ENCODE measurements around the gene IFI16.

DNA sequence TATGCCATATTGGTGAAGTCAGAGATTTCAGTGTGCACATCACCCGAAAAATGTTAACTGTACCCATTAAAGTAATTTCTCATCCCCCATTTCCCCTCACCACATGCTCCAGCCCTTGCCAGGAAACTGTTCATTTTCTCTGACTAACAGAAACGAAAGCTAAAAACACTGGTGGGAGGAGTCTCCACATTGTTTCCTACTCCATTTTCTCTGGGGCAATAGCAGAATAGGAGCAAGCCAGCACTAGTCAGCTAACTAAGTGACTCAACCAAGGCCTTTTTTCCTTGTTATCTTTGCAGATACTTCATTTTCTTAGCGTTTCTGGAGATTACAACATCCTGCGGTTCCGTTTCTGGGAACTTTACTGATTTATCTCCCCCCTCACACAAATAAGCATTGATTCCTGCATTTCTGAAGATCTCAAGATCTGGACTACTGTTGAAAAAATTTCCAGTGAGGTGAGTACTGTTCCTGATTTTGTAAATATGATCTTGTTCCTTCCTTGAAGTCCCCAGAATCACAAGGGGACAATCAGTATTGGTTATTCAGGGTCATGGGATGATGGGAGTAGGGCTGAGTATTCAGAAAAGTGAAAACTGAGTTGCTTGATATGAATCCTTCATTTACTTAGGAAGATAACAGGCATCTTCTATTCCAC lies at the start of gene IFI16:
- TF ChIP-seq CTCF (IDR thresholded peaks at IDR 0.05) (no peak), POLR2A (IDR thresholded peaks at IDR 0.05) (peak in 3 of 4 donors; percentile 65 to 89 (median 89))

Measured in esophagus squamous epithelium (tissue), 4 donors.